Measurements from ENCODE around the gene SRRM3. TPM values are rescaled to one million over a fixed set of nuclear protein-coding genes. Genes with fewer than 3 reads are reported as not detected.

The SRRM3 gene
- total RNA-seq, 1 experiment from 2014 or later = 0.74 TPM

- no peak overlapping the region for H3K4me3 ChIP-seq
- no peaks in the 10 kb centered on the region for H3K4me1 ChIP-seq (replicated peaks; ENCODE audit: insufficient read depth)
- intact Hi-C loops (cut with micrococcal nuclease; ENCODE audit: unreplicated experiment) = no loop called here
- POLR2A ChIA-PET (ENCODE audit: unreplicated experiment) = no interaction called here
- CTCF ChIA-PET = interaction anchor here (0.7 kb wide), 1 partner anchor 97 kb away, joined by 9 read pairs; no protein-coding TSS in a partner anchor
- no peaks in the 10 kb centered on the region for H3K79me2 ChIP-seq (ENCODE audit: low read depth)
- H3K27me3 ChIP-seq (ENCODE audit: insufficient read depth, low read depth) = 0 out of 2 replicates have a peak, but pooled peaks cover 3% of the 10 kb centered on the region
- H3K4me2 ChIP-seq = no peak overlapping the region
- H3K9me3 ChIP-seq (ENCODE audit: insufficient read depth, low read depth) = no peaks in the 10 kb centered on the region
- no peaks in the 10 kb centered on the region for H4K20me1 ChIP-seq (ENCODE audit: insufficient read depth)
- H2AFZ ChIP-seq = no peak overlapping the region
- no peaks in the 10 kb centered on the region for H3K36me3 ChIP-seq (ENCODE audit: low read depth)
- no peak overlapping the region for H3K27ac ChIP-seq
- BruUV-seq (replicated peaks) = no TSS peak
- TF ChIP-seq EZH2 (IDR thresholded peaks at IDR 0.05; ENCODE audit: low read depth) (no peak), CTCF (conservative IDR thresholded peaks at IDR 0.05) (no peak)
- no peaks in the 10 kb centered on the region for H3F3A ChIP-seq (ENCODE audit: insufficient read depth, low read depth)
- no peak for DNase-seq
- no peaks in the 10 kb centered on the region for H3K9me2 ChIP-seq (ENCODE audit: insufficient read depth)
Observed at GRCh38 chr7:76193883-76194282, 7.8 kb upstream of the SRRM3 start.

DNA sequence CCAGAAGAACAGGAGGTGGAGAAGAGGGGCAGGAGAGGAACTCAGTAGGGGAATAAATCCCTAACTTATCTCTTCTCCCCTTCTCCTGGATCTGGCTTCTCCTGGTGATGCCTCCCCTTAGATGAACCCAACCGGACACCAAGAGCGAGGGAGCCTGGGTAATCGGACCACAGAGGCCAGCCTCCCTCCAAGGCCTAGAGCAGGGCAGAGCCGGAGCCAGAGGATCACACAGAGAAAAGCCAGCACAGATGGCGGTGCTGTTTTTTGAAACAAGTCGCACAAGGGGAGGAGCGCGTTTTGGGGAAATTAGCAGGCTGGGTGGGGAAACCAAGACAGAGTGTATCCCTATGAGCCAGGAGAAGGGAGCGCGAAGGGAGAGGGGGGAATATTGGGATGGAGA is 4.9 kb upstream of the SRRM3 start:
- Histone ChIP-seq H3K9me3 (ENCODE audit: insufficient read depth, low read depth) (no peaks in the 10 kb centered on the region), H3K9me2 (ENCODE audit: insufficient read depth) (no peaks in the 10 kb centered on the region), H3K4me2 (no peak overlapping the region), H3K4me3 (no peak overlapping the region), H3K27ac (no peak overlapping the region), H4K20me1 (ENCODE audit: insufficient read depth) (no peaks in the 10 kb centered on the region), H3K27me3 (ENCODE audit: insufficient read depth, low read depth) (no peaks in the 10 kb centered on the region), H2AFZ (no peak overlapping the region), H3F3A (ENCODE audit: insufficient read depth, low read depth) (no peaks in the 10 kb centered on the region), H3K4me1 (replicated peaks; ENCODE audit: insufficient read depth) (no peaks in the 10 kb centered on the region; the same call in 1 of the 2 replicates), H3K36me3 (ENCODE audit: low read depth) (no peaks in the 10 kb centered on the region), H3K79me2 (ENCODE audit: low read depth) (no peaks in the 10 kb centered on the region)
- POLR2A ChIA-PET (ENCODE audit: unreplicated experiment) = no interaction called here
- intact Hi-C loops (cut with micrococcal nuclease; ENCODE audit: unreplicated experiment) = no loop called here
- CTCF ChIA-PET = no interaction called here
- TF ChIP-seq CTCF (conservative IDR thresholded peaks at IDR 0.05) (no peak), EZH2 (IDR thresholded peaks at IDR 0.05; ENCODE audit: low read depth) (no peak)
- DNase-seq = no peak
- BruUV-seq (replicated peaks) = no TSS peak

- Histone ChIP-seq H3K4me1 (replicated peaks; ENCODE audit: insufficient read depth) (no peaks in the 10 kb centered on the region; the same call in 1 of the 2 replicates), H3K4me2 (no peak overlapping the region), H3K79me2 (ENCODE audit: low read depth) (no peaks in the 10 kb centered on the region), H3K36me3 (ENCODE audit: low read depth) (no peaks in the 10 kb centered on the region), H3K9me2 (ENCODE audit: insufficient read depth) (no peaks in the 10 kb centered on the region), H3K27me3 (ENCODE audit: insufficient read depth, low read depth) (0 out of 2 replicates have a peak, but pooled peaks cover 3% of the 10 kb centered on the region), H4K20me1 (ENCODE audit: insufficient read depth) (no peaks in the 10 kb centered on the region), H3K9me3 (ENCODE audit: insufficient read depth, low read depth) (no peaks in the 10 kb centered on the region), H3K27ac (no peak overlapping the region), H3F3A (ENCODE audit: insufficient read depth, low read depth) (no peaks in the 10 kb centered on the region), H3K4me3 (no peak overlapping the region), H2AFZ (no peak overlapping the region)
- ChIA-PET POLR2A (ENCODE audit: unreplicated experiment) (no interaction called here), CTCF (interaction anchor here (0.6 kb wide), 2 partner anchors 37 to 65 kb away, joined by 3 to 5 read pairs; no protein-coding TSS in a partner anchor)
- intact Hi-C loops (cut with micrococcal nuclease; ENCODE audit: unreplicated experiment) = no loop called here
- BruUV-seq (replicated peaks) = no TSS peak
- no peak for DNase-seq
- no peak for TF ChIP-seq EZH2 (IDR thresholded peaks at IDR 0.05; ENCODE audit: low read depth)
- TF ChIP-seq CTCF (conservative IDR thresholded peaks at IDR 0.05) = no peak
Observed at GRCh38 chr7:76198202-76198601, 3.5 kb upstream of the SRRM3 start.

Measured in PC-9 (cell line).